GM19099 (cell line): ENCODE results near the gene DNAH14.

Experiments
- POLR2A ChIP-seq: IDR thresholded peaks from 3 replicates; pipeline ENCODE4 v1.6.1; 2011; ENCODE audit warnings: low read depth; ENCODE audit not compliant: insufficient read length; ENCODE audit errors: extremely low read depth

DNAH14 gene

DNA sequence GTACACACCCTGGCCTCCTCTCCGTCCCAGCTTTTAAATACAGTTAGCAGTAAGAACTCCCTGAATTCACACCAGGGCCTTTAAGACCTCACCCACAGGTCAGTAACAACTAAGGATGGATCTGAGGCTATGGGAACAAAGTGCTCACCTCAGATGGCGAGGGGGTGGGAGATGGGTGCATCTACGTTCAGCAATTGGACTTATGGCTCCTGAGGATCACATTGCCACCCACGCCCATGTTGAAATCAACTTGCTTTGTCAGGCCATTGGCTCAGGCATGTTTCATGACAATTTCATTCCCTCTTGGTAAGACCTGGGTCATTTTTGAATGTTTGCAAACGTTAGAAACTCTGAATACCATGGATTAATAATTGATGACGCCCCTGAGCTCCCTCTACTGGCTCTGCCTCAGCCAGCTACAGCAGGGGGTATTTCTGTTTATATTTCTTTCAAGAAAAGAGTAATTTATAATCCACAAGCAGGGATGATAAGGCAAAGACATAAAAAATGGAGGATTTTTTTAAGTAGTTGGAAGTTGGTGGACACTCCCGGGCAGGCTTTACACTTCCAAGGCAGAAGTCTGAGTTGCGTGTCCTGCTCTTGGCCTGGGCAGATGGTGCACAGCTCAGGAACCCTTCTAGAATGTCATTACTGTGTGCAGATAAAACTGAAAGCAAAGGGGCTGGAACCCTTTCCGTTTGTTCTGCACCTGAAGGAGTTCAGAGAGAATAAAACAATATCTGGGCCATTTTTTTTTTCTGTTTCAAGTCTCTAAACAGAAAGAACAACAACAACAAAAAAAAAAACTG lies 512.0 kb downstream of the DNAH14 start:
- no peak for TF ChIP-seq POLR2A

DNA sequence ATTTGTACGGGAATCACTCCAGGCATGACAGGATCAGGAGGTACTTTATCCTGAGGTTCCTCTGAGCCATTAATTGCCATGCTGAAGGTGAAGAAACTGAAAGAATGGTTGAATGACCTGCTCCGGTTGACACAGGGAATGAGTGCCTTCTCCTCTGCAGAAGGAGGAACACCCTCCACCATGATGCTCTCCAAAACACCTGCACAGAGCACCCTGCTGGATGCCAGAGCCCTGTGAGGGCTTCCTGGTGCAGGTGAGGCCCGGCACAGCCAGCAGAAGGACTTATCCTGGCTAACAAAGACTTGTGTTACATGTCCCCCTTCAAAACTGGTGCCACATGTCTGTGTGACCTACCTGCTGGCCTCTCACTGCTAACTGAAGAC lies 512.6 kb downstream of the DNAH14 start:
- no peak for TF ChIP-seq POLR2A

DNA sequence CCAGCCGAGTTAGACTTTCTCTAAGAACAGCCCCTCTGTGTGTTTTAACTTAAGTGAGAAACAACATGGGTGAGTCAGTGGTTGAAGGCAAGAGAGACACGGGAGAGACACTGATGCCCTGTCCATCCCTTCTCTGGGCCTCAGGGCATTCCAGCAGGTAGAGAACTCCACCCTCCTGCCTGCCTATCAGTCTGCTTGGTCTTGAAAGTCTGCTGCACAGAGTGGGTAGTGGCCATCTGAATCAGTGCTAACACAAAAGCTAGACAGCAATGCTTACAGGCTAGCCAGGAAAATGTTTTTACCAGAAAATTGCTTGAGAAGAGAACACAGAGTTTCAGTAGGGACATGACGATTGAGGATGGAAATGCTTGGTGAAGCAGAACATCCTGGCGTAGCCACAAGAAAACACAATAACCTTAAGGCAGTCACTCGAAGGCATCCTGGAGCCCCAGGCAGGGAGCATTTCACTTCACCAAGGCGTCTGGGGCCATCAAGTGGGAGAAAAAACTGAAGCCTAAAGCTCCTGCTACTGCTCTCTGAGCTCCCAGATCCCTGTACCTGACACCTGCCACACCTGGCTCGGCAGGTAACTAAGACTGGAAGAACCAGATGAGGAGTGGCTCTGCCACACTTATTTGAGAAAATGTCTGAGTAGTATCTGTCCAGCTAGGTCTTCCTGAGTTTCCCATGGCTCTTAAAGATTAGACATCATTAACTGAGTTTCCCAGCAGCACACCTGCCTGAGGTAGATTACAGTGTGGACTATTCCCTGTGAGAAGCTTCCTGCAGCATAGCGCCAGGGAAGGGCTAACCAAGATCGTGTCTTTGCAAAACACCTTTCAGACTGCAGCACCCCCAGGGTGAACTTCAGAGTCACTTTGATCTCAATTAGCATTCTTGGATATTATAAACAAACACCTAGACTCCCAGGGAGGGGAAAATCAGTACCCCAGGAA lies 516.4 kb downstream of the DNAH14 start:
- no peak for TF ChIP-seq POLR2A

DNA sequence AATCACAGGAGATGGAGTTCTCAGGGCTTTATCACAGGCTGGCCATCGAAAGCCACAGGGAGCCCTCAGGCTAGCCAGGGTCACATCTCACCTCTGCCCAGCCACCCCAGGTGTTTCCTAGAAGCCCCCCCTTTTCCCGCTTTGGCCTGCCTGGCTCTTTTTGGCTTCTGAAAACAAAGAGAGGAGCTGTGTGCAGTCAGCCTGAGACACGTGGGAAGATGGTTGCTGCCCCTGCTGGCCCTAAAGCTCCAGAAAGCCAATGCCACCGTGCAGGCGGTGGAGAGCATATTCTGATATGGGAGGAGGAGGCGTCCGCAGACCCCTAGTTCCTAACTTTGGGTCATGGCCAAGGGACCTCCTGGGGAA lies 517.1 kb downstream of the DNAH14 start:
- TF ChIP-seq POLR2A, result no peak

DNA sequence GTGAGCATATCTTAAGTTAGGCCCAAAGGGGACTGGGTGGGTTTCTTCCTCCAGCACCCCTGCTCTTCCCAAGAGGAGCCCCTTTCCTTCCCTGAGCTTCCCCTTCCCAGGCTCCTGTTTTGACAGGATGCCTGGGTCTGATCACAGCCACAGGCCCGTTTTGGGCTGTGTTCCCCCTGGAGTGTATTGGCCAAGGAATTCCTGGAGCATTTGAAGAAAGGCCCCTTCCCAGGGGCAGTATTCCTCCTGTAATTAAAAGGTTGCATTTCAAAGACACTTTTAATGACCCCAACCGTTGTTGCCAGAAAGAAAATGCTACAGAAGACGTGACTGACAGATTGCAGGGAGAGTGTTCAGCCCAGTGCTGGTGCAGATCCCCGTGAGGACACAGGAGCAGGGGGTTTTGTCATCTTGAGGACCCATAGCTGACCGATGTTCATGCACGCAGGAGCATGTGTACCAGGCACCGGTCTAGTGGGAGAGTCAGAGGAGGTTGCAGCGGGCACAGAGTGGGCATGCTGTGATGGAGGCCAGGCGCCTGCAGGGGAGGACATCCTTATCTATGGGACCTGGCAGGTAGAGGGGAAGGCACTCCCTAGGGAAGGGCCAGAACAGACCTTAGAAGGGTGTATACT lies 517.6 kb downstream of the DNAH14 start:
- no peak for TF ChIP-seq POLR2A

DNA sequence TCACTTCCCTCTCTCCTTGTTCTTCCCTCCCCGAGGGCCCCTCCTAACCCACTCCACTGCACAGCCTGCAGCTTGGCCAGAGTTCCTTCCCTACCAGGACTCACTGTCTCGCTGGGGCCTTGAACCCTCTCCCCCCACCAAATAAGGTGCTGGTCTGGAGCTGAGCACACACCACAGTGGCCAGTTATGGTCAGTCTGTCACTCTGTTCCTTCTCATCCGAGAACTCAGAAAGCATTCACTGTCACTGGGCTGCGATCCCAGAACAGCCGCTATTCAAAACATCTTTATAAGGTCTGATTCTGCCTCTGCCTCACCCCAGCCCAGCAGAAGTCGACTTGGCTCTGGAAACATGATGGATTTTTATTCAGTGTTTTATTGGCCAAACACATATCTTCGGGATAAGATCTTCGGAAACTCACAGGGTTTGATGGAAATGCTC lies 518.2 kb downstream of the DNAH14 start:
- no peak for TF ChIP-seq POLR2A

DNA sequence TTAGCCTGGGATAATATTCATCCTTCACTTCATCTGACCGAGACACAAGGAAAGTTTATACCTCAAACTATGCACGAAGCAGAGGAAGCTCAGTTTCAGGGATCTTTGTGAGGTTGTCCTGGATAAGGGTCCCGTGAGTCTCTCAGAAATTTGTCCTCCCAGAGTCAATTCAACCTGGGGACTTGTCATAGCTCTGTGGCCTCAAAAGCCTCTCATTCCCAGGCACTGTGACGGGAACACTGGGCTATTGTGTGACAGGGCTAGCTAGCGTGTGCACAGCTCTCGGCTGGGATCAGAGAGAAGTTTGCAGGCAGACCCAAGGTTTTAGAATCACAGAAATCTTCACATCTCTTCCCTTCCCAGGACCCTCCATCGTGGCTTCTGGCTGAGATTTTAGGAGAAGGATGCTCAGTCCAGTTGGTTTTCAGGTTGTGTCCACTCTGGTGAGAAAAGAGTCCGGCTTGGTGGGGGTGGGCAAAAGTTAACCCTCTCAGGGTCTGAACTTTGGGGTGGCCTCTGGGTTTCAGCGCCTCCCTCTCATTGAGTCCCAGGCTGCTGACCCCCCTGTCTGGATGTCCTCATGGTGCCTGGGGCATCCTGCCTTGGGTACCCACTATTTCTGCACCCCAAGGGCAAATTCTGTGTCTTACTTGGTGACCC lies 518.8 kb downstream of the DNAH14 start:
- TF ChIP-seq POLR2A, result no peak
